GM10847 (cell line): ENCODE data around the gene BTNL2.

ENCODE experiments used
- POLR2A ChIP-seq: IDR thresholded peaks from 2 replicates; pipeline ENCODE4 v1.6.1; 2011; ENCODE audit not compliant: insufficient read length; ENCODE audit errors: extremely low read depth

The BTNL2 gene

GRCh38 chr6:32393665-32394420, 13.1 kb downstream of the BTNL2 start:
- no peak for TF ChIP-seq POLR2A

DNA sequence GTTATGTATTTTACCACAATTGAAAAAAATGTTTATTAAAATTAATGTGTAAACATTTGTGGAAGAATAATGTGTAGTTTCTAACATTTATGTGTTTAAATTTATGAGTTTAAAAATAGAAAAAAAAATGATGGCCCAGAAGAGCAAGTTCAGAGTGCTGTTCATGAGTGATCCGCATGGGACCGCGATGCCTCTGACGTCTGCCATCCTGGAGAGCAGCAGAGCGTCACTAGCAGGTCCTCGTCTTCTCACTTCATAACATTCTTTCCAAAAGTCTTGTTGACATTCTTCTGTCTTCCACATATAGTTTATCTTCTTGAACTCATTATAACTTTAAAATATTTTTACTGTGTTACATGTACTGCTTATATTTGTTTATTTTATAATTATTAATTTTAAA, 15.5 kb downstream of the BTNL2 start:
- TF ChIP-seq POLR2A, result no peak

DNA sequence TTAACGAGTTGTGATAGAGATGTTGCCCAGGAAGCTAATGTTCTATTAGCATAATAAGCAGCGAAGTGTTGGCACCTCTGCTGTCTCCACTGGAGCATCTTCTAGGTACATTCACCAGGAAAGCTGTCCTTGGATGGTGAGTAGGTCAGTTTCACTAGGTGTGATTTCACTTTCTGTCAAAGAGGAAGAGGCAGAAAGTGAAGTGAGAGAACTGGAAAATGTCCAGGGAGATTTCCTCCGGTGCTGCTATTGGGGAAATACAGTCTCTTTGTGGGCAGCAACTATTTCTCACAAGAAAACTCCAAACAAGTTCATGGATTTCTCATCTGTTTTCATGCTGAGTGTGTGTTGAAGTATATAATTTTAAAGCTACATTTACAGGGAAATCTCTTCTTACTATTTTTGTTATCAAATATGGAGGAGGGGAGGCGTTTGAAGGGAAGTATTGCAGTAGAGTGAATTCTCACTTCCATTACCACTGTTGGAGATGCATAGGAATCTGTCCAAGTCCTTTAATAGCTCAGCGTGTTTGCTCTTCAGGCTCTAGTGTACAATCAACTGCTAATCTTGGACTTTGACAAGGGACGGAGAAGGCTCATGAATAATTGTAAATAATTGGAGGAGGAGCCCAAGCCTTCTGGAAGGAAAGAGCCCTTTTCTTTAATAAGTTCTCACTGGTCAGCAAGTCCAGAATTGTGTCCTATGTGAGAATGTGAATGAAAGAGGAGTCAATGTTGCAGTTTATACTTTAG, 19.2 kb downstream of the BTNL2 start:
- no peak for TF ChIP-seq POLR2A

GRCh38 chr6:32386040-32386439, 20.9 kb downstream of the BTNL2 start:
- no peak for TF ChIP-seq POLR2A

DNA sequence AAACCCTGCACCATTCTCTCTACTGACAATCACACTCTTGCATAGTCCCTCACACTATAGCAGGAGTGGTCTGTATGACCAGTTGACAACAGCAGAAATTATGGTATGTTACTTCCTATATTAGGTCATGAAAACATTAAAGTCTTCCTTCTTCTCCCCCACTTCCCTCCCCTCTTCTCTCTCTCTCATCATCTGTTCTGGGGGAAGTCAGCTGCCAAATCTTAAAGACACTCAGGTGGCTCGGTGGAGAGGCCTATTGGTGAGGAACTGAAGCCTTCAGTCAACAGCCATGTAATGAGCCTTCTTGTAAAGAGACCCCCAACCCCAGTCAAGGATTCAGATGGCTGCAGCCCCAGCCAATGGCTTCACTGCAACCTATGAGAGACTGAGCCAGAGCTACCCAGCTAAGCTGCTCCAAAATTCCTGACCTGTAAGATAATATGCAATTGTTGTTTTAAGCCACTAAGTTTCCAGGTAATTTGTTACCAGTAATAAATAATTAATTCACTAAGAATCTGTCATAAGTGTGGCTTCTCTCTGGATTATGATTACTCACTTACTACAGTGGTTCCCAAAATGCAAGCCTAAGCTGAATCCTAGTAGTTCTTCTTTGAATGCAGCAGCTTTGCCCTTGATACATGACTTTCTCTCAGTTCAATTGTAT, 24.1 kb downstream of the BTNL2 start:
- no peak for TF ChIP-seq POLR2A

GRCh38 chr6:32379545-32379944, 27.4 kb downstream of the BTNL2 start:
- TF ChIP-seq POLR2A, result no peak

DNA sequence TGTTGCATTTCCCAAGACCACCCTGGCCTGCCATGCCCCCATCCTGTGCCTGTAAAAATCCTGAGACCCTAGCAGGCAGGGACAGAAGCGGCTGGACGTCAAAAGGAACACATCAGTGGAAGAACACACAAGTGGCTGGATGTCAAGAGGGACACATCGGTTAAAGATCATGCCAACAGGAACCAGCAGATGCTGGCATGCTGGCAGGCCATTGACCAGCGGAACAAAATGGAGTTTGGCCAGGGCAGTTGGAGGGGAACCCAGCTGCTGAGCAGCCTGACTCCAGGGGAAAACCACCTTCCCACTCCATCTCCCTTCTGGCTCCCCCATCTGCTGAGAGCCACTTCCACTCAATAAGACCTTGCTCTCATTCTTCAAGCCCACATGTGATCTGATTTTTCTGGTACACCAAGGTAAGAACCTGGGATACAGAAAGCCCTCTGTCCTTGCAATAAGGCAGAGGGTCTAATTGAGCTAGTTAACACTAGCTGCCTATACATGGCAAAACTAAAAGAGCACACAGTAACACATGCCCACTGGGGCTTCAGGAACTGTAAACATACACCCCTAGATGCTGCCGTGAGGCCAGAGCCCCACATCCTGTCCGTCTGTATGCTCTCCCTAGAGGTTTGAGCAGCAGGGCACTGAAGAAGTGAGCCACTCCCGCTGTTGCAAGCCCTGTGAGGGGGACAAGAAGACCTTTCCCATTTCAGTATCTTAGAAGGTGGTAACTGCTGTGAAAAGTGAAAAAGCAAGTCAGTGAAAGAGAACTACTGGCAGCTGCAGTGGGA, 31.0 kb downstream of the BTNL2 start:
- TF ChIP-seq POLR2A, result no peak

- TF ChIP-seq POLR2A, result no peak
Observed at GRCh38 chr6:32371803-32372202, 35.2 kb downstream of the BTNL2 start, which contains the start of gene TSBP1. TSBP1 (minus strand) TSS chr6:32371903; CDS start chr6:32371706, 197 bp downstream.

DNA sequence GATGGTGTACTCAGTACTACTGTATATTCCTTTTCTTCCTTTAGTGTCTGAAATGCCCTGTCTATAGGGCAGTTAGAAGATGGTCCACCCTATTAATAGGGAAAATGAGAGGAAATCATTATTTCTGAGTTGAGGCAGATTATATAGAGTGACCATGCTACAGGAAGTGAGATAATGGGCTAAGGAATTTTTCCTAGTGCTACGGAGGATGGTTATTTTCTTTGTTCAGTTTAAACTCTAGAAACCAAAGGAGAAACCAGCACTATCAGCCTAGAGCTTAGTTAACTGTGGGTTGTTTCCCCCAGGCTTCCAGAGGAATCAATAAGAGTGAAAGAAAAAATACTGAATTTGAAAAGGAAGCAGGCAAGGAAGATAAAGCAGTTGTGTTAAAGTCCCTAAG, 35.8 kb downstream of the BTNL2 start:
- TF ChIP-seq POLR2A, result no peak

DNA sequence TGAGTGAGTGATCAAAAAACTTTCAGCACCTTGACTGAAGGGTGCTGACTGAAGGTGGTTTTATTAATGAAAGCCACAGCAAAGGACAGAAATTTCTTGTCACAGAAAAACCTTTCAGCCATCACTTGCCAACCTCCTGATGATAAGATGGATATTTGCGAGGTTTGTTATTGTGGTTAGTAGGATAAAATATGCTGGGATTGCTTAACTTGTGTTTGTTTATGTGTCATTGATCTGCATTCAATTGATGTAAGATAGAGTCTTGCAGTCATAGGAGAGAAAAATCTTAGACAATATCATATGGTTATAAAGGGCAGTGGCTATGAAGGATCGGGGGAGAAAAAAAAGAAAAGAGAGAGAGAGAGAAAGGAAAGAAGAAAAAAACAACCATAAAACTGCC, 36.5 kb downstream of the BTNL2 start:
- TF ChIP-seq POLR2A, result no peak

GRCh38 chr6:32369660-32370059, 37.3 kb downstream of the BTNL2 start:
- no peak for TF ChIP-seq POLR2A

- TF ChIP-seq POLR2A, result no peak
Observed at GRCh38 chr6:32367644-32368043, 39.3 kb downstream of the BTNL2 start.

DNA sequence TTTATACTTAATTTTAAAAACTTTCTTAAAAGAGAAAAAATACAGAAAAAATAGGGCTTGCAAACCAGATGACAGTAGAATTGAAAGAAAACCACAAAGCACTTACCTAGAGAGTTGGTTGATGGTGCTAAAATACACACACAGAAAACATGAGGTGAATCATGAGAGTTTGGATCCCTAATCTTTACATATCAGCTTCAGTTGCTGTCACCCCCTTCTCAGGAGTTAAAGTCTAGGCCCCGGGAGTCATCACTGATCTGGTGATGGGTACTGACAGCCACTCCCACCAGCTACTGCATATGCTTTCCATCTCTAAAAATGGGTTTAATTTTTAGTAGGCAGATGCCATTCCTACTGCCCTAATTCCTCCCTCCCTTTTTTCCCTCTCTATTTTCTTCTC, 52.0 kb downstream of the BTNL2 start:
- no peak for TF ChIP-seq POLR2A

DNA sequence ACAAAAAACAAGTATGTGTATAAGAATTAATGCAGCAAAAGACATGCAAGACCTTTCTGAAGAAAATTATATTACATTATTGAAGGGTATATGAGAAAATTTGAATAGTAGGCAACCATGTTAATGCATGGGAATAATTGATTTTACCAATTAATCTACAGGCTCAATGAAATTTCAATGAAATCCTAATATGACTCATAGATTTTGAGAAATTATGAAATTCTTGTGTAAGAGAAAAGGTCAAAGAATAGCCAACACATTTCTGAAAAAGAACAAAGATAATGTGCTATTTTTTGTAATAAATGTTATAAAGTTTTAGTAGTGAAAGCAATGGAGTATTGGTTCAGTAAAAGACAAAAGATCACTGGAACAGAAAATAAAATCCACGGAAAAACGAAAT, 53.6 kb downstream of the BTNL2 start:
- TF ChIP-seq POLR2A, result no peak
